OCI-M1 (cell line): ENCODE data around the gene SYTL3.
"Not testable (repeated sequence)": the region's sequence is repeated elsewhere in the genome, so short reads cannot be mapped to it uniquely, and the experiment has no call there.

Experiments
- DNase-seq: peaks from one replicate; lab custom pipeline; 2025; lab: John Stamatoyannopoulos, UW

Gene SYTL3

GRCh38 chr6:158694913-158695312, 45.1 kb downstream of the SYTL3 start:
- DNase-seq = no peak

GRCh38 chr6:158697811-158698210, 48.0 kb downstream of the SYTL3 start:
- no peak for DNase-seq

GRCh38 chr6:158698931-158699330, 49.1 kb downstream of the SYTL3 start:
- no peak for DNase-seq

- not testable (repeated sequence) for DNase-seq
These were observed 51.4 kb downstream of the SYTL3 start for GRCh38 chr6:158701268-158701667.

GRCh38 chr6:158703111-158703836, 53.4 kb downstream of the SYTL3 start:
- DNase-seq = no peak

- DNase-seq = peak; percentile 91
These were observed 54.3 kb downstream of the SYTL3 start for GRCh38 chr6:158703837-158704822.

GRCh38 chr6:158705386-158706126, 55.7 kb downstream of the SYTL3 start:
- DNase-seq = no peak

GRCh38 chr6:158706369-158706982, 56.6 kb downstream of the SYTL3 start:
- peak; percentile 65 for DNase-seq

- DNase-seq = peak; percentile 70
These were observed 57.4 kb downstream of the SYTL3 start for GRCh38 chr6:158707120-158707820.

- DNase-seq = no peak
These were observed 58.0 kb downstream of the SYTL3 start for GRCh38 chr6:158707821-158708195.

GRCh38 chr6:158708239-158708638, 58.4 kb downstream of the SYTL3 start:
- DNase-seq = no peak

GRCh38 chr6:158709809-158710208, 60.0 kb downstream of the SYTL3 start:
- no peak for DNase-seq

- DNase-seq = no peak
These were observed 61.4 kb downstream of the SYTL3 start for GRCh38 chr6:158711264-158711663.

GRCh38 chr6:158713469-158713868, 63.6 kb downstream of the SYTL3 start:
- DNase-seq = no peak

GRCh38 chr6:158714706-158715105, 64.9 kb downstream of the SYTL3 start:
- no peak for DNase-seq

- no peak for DNase-seq
These were observed 65.8 kb downstream of the SYTL3 start for GRCh38 chr6:158715330-158716311.

- no peak for DNase-seq
These were observed 67.8 kb downstream of the SYTL3 start for GRCh38 chr6:158717341-158718330.

GRCh38 chr6:158718461-158719046, 68.7 kb downstream of the SYTL3 start:
- DNase-seq = peak; percentile 68
